LNCaP clone FGC (cell line): Measurements from ENCODE around the gene SLC39A10.
"Not testable (repeated sequence)": the region's sequence is repeated elsewhere in the genome, so short reads cannot be mapped to it uniquely, and the experiment has no call there.

Source experiments
- DNase-seq: peaks from one replicate; pipeline ENCODE4 v3.0.0-alpha.2; 2011; ENCODE audit warnings: low read depth
- H3K4me3 ChIP-seq: 2 replicates; pipeline ENCODE4 v1.5.1; 2011; ENCODE audit warnings: mild to moderate bottlenecking, low read depth, low read length, control low read depth
- TF ChIP-seq, protein P1 (sequence below): IDR thresholded peaks from 2 replicates; pipeline ENCODE4 v1.5.1; 2012; ENCODE audit warnings: mild to moderate bottlenecking; ENCODE audit not compliant: control insufficient read depth, insufficient read depth; ENCODE audit errors: extremely low read depth

The SLC39A10 gene

DNA sequence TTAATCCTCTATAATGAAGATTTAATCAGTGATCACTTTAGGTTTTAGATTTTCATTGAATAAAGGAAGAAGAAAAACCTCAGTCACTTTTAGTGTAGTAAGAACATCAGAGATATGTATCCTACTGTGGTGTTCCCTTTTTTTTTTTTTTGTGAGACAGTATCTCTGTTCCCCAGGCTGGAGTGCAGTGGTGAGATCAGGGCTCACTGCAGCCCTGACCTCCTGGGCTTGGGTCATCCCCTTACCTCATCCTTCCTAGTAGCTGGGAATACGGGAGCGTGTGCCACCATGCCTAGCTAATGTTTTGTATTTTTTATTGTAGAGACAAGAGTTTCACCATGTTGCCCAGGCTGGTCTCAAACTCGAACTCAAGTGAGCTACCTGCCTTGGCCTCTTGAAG, 5.1 kb downstream of the SLC39A10 start:
- TF ChIP-seq, protein P1, sequence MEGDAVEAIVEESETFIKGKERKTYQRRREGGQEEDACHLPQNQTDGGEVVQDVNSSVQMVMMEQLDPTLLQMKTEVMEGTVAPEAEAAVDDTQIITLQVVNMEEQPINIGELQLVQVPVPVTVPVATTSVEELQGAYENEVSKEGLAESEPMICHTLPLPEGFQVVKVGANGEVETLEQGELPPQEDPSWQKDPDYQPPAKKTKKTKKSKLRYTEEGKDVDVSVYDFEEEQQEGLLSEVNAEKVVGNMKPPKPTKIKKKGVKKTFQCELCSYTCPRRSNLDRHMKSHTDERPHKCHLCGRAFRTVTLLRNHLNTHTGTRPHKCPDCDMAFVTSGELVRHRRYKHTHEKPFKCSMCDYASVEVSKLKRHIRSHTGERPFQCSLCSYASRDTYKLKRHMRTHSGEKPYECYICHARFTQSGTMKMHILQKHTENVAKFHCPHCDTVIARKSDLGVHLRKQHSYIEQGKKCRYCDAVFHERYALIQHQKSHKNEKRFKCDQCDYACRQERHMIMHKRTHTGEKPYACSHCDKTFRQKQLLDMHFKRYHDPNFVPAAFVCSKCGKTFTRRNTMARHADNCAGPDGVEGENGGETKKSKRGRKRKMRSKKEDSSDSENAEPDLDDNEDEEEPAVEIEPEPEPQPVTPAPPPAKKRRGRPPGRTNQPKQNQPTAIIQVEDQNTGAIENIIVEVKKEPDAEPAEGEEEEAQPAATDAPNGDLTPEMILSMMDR, result no peak
- H3K4me3 ChIP-seq, result no peak overlapping the region
- no peak for DNase-seq

DNA sequence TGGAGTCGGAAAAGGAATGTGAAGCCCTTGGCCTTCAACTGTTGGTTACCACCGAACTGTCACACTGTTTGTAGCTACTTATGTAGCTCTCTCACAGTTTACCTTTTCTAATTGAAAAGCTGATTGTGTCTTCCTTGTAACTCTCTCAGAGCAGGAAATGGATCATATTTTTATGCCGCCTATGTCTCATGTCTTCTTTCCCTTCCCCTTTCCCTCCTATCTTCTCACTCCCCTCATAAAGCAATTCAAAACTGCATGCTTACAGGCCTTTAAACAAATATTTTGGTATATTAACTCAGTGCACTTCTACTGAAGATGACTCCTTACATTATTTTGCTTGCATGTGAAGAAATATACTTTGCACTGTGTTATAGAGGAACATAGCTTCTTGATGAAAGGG, 6.0 kb downstream of the SLC39A10 start:
- no peak overlapping the region for H3K4me3 ChIP-seq
- DNase-seq, result no peak
- TF ChIP-seq, protein P1, result no peak

DNA sequence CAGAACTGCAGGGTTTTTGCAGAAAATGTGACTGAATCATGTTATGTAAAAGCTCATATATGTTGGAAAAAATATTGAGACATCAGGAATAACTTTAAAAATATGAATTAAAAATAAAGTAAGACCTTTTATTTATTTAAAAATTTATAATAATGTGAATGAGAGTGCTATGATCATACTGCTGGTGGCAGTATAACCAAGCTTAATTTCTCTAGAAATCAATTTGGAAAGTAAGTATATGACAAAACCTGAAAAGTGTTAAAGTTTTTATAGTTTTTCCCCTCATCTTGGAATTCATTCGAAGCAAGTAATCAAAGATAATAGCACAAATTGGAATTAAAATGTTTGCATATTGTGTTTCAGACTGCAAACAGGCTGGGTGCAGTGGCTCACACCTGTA, 7.5 kb downstream of the SLC39A10 start:
- TF ChIP-seq, protein P1, result no peak
- no peak overlapping the region for H3K4me3 ChIP-seq
- DNase-seq, result no peak

- not testable (repeated sequence) for DNase-seq, H3K4me3 ChIP-seq
Observed at GRCh38 chr2:195665153-195665552, 8.1 kb downstream of the SLC39A10 start.

GRCh38 chr2:195666113-195666712, 9.2 kb downstream of the SLC39A10 start:
- TF ChIP-seq, protein P1, result no peak
- no peak overlapping the region for H3K4me3 ChIP-seq
- DNase-seq, result no peak

DNA sequence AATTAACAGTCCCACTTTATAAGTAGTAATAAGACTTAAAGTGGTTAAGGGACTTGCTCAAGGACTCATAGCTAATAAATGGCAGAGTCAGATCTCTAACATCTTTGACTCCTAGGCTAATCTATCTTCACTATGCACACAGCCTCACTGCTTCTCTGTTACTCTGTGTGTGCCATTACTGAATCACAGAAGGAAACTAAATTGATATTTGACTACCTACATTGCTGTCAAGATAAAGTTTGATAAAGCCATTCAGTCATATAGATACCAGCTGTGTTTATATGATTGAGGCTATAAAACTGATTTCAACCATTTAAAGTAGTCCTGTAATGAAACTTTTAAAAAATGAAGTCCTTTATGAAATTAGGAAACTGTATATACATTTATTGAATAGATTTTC, 10.9 kb downstream of the SLC39A10 start:
- no peak overlapping the region for H3K4me3 ChIP-seq
- TF ChIP-seq, protein P1, result no peak
- no peak for DNase-seq

GRCh38 chr2:195670191-195670590, 13.2 kb downstream of the SLC39A10 start:
- TF ChIP-seq, protein P1, result no peak
- no peak for DNase-seq
- no peak overlapping the region for H3K4me3 ChIP-seq
